ENCODE results near the gene MAVS. TPM values are rescaled to one million over a fixed set of nuclear protein-coding genes. Genes with fewer than 3 reads are reported as not detected.
"Not testable (repeated sequence)": the region's sequence is repeated elsewhere in the genome, so short reads cannot be mapped to it uniquely, and the experiment has no call there.

MAVS gene
- total RNA-seq, 4 donors from 2014 or later: 70.3 to 104 (median 81.8) TPM

DNA sequence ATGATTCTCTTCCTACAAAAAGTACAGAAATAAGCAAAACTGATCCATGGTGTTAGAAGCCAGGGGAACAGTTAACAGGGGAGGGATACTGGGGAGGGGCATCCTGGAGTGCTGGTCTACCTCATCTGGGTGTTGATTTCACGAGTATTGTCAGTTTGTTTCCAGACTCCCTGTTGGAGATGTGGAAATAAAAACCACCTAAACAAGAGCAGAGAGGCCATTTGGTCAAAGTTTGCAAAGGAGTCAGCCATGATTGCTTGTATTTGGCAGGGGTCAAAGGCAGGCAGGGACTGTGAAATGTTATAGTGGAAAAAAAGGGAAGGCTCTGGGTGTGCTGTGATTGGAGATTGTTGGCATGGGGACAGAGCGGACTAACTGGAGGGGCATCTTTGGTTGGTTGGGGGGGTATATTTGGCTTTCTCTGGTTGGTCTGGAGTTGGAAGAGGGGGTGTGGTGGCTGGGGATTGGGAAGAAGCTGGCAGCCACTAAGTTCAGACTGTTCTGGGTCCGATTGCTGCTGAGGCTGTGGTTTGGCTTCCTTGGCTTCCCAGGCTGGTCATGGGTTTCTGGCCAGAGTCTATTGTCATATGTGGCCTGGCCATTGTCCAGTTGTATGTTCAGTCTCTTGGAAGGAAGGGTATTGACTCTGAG is 27.7 kb downstream of the MAVS start:
- H3K9me3 ChIP-seq: no peaks in the 10 kb centered on the region
- intact Hi-C loops (cut with DNase I; ENCODE audit: low total_unique reads): no loop called here
- H3K27ac ChIP-seq: no peak overlapping the region
- peaks cover 0 to 7% (median 1%) of the 10 kb centered on the region in 4 donors for H3K4me1 ChIP-seq
- H3K36me3 ChIP-seq: peaks cover 0 to 6% (median 0%) of the 10 kb centered on the region in 4 donors
- no peak for DNase-seq
- H3K27me3 ChIP-seq: no peaks in the 10 kb centered on the region
- no peak overlapping the region for H3K4me3 ChIP-seq
- TF ChIP-seq POLR2A (IDR thresholded peaks at IDR 0.05) (peak; percentile 7), EP300 (IDR thresholded peaks at IDR 0.05; ENCODE audit: low read depth) (no peak)
- in situ Hi-C loops (cut with MboI; ENCODE audit: low pct_ligation_motif_present in 1 of 4, low pct_unique_long_range_greater_than_20kb in 1 of 4, low sequenced_read_pairs in 3 of 4): no loop called here
- 83 to 85% methylated on average over 1 to 3 of the region's 3 CpGs for WGBS, 2 donors (ENCODE audit: low coverage in 1 of 2)

DNA sequence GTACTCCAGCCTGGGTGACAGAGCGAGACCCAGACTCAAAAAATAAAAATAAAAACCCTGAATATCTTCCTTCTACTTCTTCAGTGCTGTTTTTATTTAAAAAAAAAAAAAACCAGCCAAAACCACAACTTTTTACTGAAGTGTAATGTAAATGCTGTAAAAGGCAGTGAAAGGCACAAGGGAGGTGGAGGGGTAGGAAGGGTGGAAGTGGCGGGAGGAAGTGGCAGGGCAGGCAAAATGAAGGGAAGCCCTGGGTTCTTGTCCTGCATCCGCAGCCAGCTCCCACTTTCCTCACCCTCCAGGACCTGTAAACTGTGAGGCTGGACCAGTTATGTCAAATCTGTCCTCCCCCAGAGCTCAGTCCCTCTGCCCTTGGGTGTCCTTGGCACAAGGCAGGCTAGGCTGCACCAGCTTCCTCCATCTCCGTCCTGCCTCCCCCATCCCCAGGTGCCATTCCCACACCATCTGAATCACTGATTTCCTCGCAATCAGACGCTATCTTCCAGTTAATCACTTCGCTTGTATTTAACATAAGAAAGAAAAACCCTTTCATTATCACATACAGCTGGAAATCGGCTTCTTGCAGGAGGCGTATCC is 28.8 kb downstream of the MAVS start:
- Histone ChIP-seq H3K4me3 (no peak overlapping the region), H3K4me1 (peaks cover 0 to 3% (median 0%) of the 10 kb centered on the region in 4 donors), H3K9me3 (no peaks in the 10 kb centered on the region), H3K27me3 (no peaks in the 10 kb centered on the region), H3K27ac (no peak overlapping the region), H3K36me3 (peaks cover 0 to 6% (median 0%) of the 10 kb centered on the region in 4 donors)
- in situ Hi-C loops (cut with MboI; ENCODE audit: low pct_ligation_motif_present in 1 of 4, low pct_unique_long_range_greater_than_20kb in 1 of 4, low sequenced_read_pairs in 3 of 4): loop anchor here in 2 of 4 donors (25.0 kb wide), 1 partner anchor 212 kb away; no protein-coding TSS in a partner anchor
- DNase-seq: no peak
- intact Hi-C loops (cut with DNase I; ENCODE audit: low total_unique reads): no loop called here
- TF ChIP-seq POLR2AphosphoS5 (IDR thresholded peaks at IDR 0.05) (no peak), POLR2A (IDR thresholded peaks at IDR 0.05) (no peak), EP300 (IDR thresholded peaks at IDR 0.05; ENCODE audit: low read depth) (no peak)
- TF ChIP-seq, protein P1, sequence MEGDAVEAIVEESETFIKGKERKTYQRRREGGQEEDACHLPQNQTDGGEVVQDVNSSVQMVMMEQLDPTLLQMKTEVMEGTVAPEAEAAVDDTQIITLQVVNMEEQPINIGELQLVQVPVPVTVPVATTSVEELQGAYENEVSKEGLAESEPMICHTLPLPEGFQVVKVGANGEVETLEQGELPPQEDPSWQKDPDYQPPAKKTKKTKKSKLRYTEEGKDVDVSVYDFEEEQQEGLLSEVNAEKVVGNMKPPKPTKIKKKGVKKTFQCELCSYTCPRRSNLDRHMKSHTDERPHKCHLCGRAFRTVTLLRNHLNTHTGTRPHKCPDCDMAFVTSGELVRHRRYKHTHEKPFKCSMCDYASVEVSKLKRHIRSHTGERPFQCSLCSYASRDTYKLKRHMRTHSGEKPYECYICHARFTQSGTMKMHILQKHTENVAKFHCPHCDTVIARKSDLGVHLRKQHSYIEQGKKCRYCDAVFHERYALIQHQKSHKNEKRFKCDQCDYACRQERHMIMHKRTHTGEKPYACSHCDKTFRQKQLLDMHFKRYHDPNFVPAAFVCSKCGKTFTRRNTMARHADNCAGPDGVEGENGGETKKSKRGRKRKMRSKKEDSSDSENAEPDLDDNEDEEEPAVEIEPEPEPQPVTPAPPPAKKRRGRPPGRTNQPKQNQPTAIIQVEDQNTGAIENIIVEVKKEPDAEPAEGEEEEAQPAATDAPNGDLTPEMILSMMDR (IDR thresholded peaks at IDR 0.05): no peak
- 86 to 89% methylated on average over 7 to 9 of the region's 9 CpGs for WGBS, 2 donors (ENCODE audit: low coverage in 1 of 2)

DNA sequence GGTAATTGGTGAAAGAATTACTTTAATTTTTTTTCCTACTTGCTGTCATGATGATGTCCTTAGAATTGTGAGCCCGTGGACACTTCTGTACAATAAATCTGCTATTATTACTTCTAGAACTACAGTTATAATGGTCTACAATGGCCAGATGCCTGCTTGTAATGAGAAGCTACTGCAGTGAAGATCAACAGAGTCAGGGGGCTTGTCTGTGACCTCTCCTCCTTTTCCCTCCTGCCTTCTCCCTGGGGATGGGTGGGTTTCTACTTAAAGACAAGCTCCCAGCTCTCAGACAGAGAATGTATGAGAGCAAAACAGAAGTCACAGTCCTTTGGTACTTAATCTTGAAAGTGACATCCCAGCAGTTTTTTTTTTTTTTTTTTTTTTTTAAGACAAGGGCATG is 29.4 kb downstream of the MAVS start:
- H3K27me3 ChIP-seq: no peaks in the 10 kb centered on the region
- peaks cover 0 to 6% (median 0%) of the 10 kb centered on the region in 4 donors for H3K36me3 ChIP-seq
- no peaks in the 10 kb centered on the region for H3K9me3 ChIP-seq
- no peak for TF ChIP-seq POLR2A (IDR thresholded peaks at IDR 0.05)
- TF ChIP-seq, protein P1 (IDR thresholded peaks at IDR 0.05): no peak
- TF ChIP-seq EP300 (IDR thresholded peaks at IDR 0.05; ENCODE audit: low read depth): no peak
- no peak for TF ChIP-seq POLR2AphosphoS5 (IDR thresholded peaks at IDR 0.05)
- DNase-seq: no peak
- intact Hi-C loops (cut with DNase I; ENCODE audit: low total_unique reads): no loop called here
- in situ Hi-C loops (cut with MboI; ENCODE audit: low pct_ligation_motif_present in 1 of 4, low pct_unique_long_range_greater_than_20kb in 1 of 4, low sequenced_read_pairs in 3 of 4): loop anchor here in 2 of 4 donors (25.0 kb wide), 1 partner anchor 211 kb away; no protein-coding TSS in a partner anchor
- peaks cover 0 to 3% (median 0%) of the 10 kb centered on the region in 4 donors for H3K4me1 ChIP-seq
- 70% methylated on average over 1 of the region's 1 CpG; no CpG with 5 or more reads in 1 of the 2 donors for WGBS, 2 donors (ENCODE audit: low coverage in 1 of 2)
- H3K4me3 ChIP-seq: no peak overlapping the region
- no peak overlapping the region for H3K27ac ChIP-seq

- in situ Hi-C loops (cut with MboI; ENCODE audit: low pct_ligation_motif_present in 1 of 4, low pct_unique_long_range_greater_than_20kb in 1 of 4, low sequenced_read_pairs in 3 of 4): loop anchor here in 2 of 4 donors (25.0 kb wide), 1 partner anchor 211 kb away; no protein-coding TSS in a partner anchor
- peaks cover 0 to 1% (median 0%) of the 10 kb centered on the region in 4 donors for H3K36me3 ChIP-seq
- no peak overlapping the region for H3K4me3 ChIP-seq
- intact Hi-C loops (cut with DNase I; ENCODE audit: low total_unique reads): no loop called here
- H3K27ac ChIP-seq: no peak overlapping the region
- peaks cover 0 to 3% (median 0%) of the 10 kb centered on the region in 4 donors for H3K4me1 ChIP-seq
- no peak for DNase-seq
- TF ChIP-seq EP300 (IDR thresholded peaks at IDR 0.05; ENCODE audit: low read depth): no peak
- no peak for TF ChIP-seq POLR2AphosphoS5 (IDR thresholded peaks at IDR 0.05)
- TF ChIP-seq, protein P1 (IDR thresholded peaks at IDR 0.05): no peak
- no peaks in the 10 kb centered on the region for H3K27me3 ChIP-seq
- no peaks in the 10 kb centered on the region for H3K9me3 ChIP-seq
Observed at GRCh38 chr20:3876676-3877075, 30.0 kb downstream of the MAVS start.

- intact Hi-C loops (cut with DNase I; ENCODE audit: low total_unique reads); H3K4me1 ChIP-seq; H3K36me3 ChIP-seq; DNase-seq; H3K9me3 ChIP-seq; H3K27me3 ChIP-seq; H3K27ac ChIP-seq; H3K4me3 ChIP-seq: not testable (repeated sequence)
- in situ Hi-C loops (cut with MboI; ENCODE audit: low pct_ligation_motif_present in 1 of 4, low pct_unique_long_range_greater_than_20kb in 1 of 4, low sequenced_read_pairs in 3 of 4): loop anchor here in 2 of 4 donors (25.0 kb wide), 1 partner anchor 208 kb away; no protein-coding TSS in a partner anchor
- WGBS, 2 donors (ENCODE audit: low coverage in 1 of 2): 92 to 99% methylated on average over 2 to 4 of the region's 4 CpGs
Observed at GRCh38 chr20:3878921-3879274, 32.3 kb downstream of the MAVS start.

All from transverse colon (tissue), 4 donors.